ENCODE measurements around the gene CWC27. TPM values are rescaled to one million over a fixed set of nuclear protein-coding genes. Genes with fewer than 3 reads are reported as not detected.

Gene CWC27
- total and polyA plus RNA-seq, 2 of the 13 experiments (the other 11 are each of a cell fraction or from before 2014, with no cell fraction given), result 21.1 to 25.7 TPM

DNA sequence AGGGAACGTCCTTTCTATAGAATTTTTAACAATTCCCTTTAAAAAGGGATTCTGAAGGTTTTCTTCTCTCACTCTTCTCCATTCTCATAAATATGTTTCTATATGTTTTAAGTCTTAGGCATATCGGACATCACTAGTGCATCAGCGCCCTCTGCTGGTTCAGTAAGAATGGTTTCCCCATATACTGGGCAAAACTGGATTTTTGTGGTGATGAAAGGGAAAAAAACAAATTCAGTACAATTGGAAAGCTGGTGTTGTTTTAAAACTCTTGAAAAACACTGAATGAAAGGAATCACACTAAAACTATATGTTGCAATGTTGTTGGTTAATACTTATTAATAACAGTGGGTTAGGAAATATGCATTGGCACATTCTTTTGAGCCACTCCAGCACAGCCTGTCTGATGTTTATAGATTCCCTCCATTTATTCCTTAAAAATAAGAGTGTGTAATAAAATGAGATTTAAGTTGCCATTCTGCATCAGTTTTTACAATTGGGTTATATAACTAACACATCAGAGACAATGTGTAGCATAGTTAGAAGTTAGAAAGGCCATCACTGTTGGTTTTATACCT lies 15.8 kb downstream of the CWC27 start (continued):
- TF ChIP-seq KLF16 (CRISPR knock-in tag; IDR thresholded peaks at IDR 0.05), result 0 out of 4 replicates have a peak, but pooled peaks of 1 of the 2 experiments have one; percentile 31

DNA sequence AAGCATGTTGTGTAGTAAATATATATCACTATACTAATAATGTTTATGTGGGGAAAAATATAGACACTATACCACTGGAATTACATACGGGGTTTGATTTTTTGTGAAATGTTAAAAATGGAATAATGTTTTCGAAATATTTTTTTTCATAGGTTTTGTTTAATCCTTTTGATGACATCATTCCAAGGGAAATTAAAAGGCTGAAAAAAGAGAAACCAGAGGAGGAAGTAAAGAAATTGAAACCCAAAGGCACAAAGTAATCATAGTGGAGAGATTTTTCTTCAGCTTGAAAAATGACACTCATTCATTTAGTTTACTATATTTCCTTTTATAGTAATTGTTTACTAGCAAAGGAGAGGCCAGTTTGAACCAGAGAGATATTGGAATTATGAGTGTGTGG lies 17.6 kb downstream of the CWC27 start:
- no peaks in the 10 kb centered on the region for H3K4me1 ChIP-seq (ENCODE audit: insufficient read depth, low read length)
- H3K79me2 ChIP-seq (ENCODE audit: insufficient read depth, low read length), result no peaks in the 10 kb centered on the region
- H3K27me3 ChIP-seq (ENCODE audit: control insufficient read depth in 1 of 2, insufficient read depth in 2 of 2, low read length in 2 of 2), result no peaks in the 10 kb centered on the region
- peaks cover 4 to 9% of the 10 kb centered on the region in 2 experiments; a peak in 3 of 5 replicates for H3K36me3 ChIP-seq (replicated peaks in 1 of 2; ENCODE audit: control insufficient read depth in 1 of 2, insufficient read depth in 2 of 2, low read length in 2 of 2)
- ATAC-seq, result no peak
- 94% methylated on average over 2 of the region's 2 CpGs for WGBS (ENCODE audit: low lambda C conversion rate)
- ChIA-PET POLR2A (no interaction called here), CTCF (ENCODE audit: low intra/inter-chr PET ratio, low total read pairs) (interaction anchor here (2.9 kb wide), 1 partner anchor 151 kb away, joined by 52 read pairs; no protein-coding TSS in a partner anchor)
- no peak overlapping the region for H3K27ac ChIP-seq (ENCODE audit: extremely low read length, insufficient read depth, low read length)
- no TSS peak for BruUV-seq (replicated peaks)
- no peak for FAIRE-seq
- no peak overlapping the region for H3K4me2 ChIP-seq (ENCODE audit: low read depth, low read length)
- DNase-seq (ENCODE audit: low spot score), result no peak
- no peak for TF ChIP-seq U2AF2 (IDR thresholded peaks at IDR 0.05; ENCODE audit: low read depth, low read length)
- peak; percentile 82 for TF ChIP-seq ATF7 (IDR thresholded peaks at IDR 0.05)
- TF ChIP-seq ATF7 (CRISPR knock-in tag; IDR thresholded peaks at IDR 0.05), result no peak
- intact Hi-C loops (cut with micrococcal nuclease; ENCODE audit: unreplicated experiment) (no loop called here), in situ Hi-C loops (cut with HindIII; ENCODE audit: extremely low pct_ligation_motif_present, low pct_unique_long_range_greater_than_20kb) (loop anchor here (5.0 kb wide), 1 partner anchor 154 kb away; no protein-coding TSS in a partner anchor)
- no peak overlapping the region for H3K9ac ChIP-seq (ENCODE audit: insufficient read depth, low read depth, low read length)
- H3K9me3 ChIP-seq (ENCODE audit: low read length), result no peaks in the 10 kb centered on the region
- no peak overlapping the region for H3K4me3 ChIP-seq (replicated peaks in 1 of 3; ENCODE audit: insufficient read depth in 1 of 3, low read depth in 2 of 3, low read length in 3 of 3)
- no peaks in the 10 kb centered on the region for H4K20me1 ChIP-seq (ENCODE audit: insufficient read depth, low read length)
- H2AFZ ChIP-seq (ENCODE audit: low read length), result no peak overlapping the region

DNA sequence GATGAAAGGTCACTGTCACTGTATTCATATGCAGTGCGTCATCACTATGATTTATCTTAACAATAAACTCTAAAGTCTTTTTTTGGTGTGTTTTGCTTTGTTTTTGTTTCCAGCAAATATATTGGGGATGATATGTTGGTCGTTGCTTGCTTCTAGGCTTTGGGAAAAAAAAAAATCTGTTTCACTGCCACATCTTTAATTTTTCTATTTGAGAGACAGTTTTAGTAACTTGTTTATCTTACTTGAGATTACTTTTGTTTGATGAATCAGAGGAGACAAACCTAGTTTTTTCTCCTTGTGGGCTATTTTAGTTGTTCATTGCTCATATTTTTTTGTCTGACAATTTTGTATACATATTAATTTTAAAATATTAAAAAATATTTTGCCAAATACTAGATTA lies 19.4 kb downstream of the CWC27 start:
- Histone ChIP-seq H3K4me1 (ENCODE audit: insufficient read depth, low read length) (peaks cover 15% of the 10 kb centered on the region), H3K4me3 (replicated peaks in 1 of 3; ENCODE audit: insufficient read depth in 1 of 3, low read depth in 2 of 3, low read length in 3 of 3) (no peak overlapping the region), H3K79me2 (ENCODE audit: insufficient read depth, low read length) (no peaks in the 10 kb centered on the region), H2AFZ (ENCODE audit: low read length) (no peak overlapping the region), H3K9ac (ENCODE audit: insufficient read depth, low read depth, low read length) (no peak overlapping the region), H3K4me2 (ENCODE audit: low read depth, low read length) (no peak overlapping the region), H3K9me3 (ENCODE audit: low read length) (no peaks in the 10 kb centered on the region), H3K36me3 (replicated peaks in 1 of 2; ENCODE audit: control insufficient read depth in 1 of 2, insufficient read depth in 2 of 2, low read length in 2 of 2) (peaks cover 4 to 9% of the 10 kb centered on the region in 2 experiments; a peak in 3 of 5 replicates), H3K27me3 (ENCODE audit: control insufficient read depth in 1 of 2, insufficient read depth in 2 of 2, low read length in 2 of 2) (no peaks in the 10 kb centered on the region), H3K27ac (ENCODE audit: extremely low read length, insufficient read depth, low read length) (no peak overlapping the region), H4K20me1 (ENCODE audit: insufficient read depth, low read length) (no peaks in the 10 kb centered on the region)
- BruUV-seq (replicated peaks), result no TSS peak
- WGBS (ENCODE audit: low lambda C conversion rate), result 97% methylated on average over 2 of the region's 2 CpGs
- ChIA-PET POLR2A (no interaction called here), CTCF (ENCODE audit: low intra/inter-chr PET ratio, low total read pairs) (no interaction called here)
- in situ Hi-C loops (cut with HindIII; ENCODE audit: extremely low pct_ligation_motif_present, low pct_unique_long_range_greater_than_20kb), result loop anchor here (5.0 kb wide), 1 partner anchor 156 kb away; no protein-coding TSS in a partner anchor
- DNase-seq (ENCODE audit: low spot score) (no peak), ATAC-seq (no peak), FAIRE-seq (no peak)
- intact Hi-C loops (cut with micrococcal nuclease; ENCODE audit: unreplicated experiment), result no loop called here
- TF ChIP-seq ZNF382 (CRISPR knock-in tag; IDR thresholded peaks at IDR 0.05; ENCODE audit: borderline replicate concordance), result no peak
- no peak for TF ChIP-seq MYNN (CRISPR knock-in tag; IDR thresholded peaks at IDR 0.05; ENCODE audit: low read depth)
- no peak for TF ChIP-seq SATB2 (CRISPR knock-in tag; IDR thresholded peaks at IDR 0.05)
- no peak for TF ChIP-seq MLLT10 (CRISPR knock-in tag; IDR thresholded peaks at IDR 0.05)
- TF ChIP-seq RARG (CRISPR knock-in tag; IDR thresholded peaks at IDR 0.05; ENCODE audit: low read depth), result no peak
- TF ChIP-seq ZNF484 (CRISPR knock-in tag; IDR thresholded peaks at IDR 0.05; ENCODE audit: borderline replicate concordance, low read depth), result no peak
- TF ChIP-seq ZSCAN20 (CRISPR knock-in tag; IDR thresholded peaks at IDR 0.05; ENCODE audit: borderline replicate concordance), result no peak
- no peak for TF ChIP-seq RFXAP (CRISPR knock-in tag; IDR thresholded peaks at IDR 0.05; ENCODE audit: borderline replicate concordance)
- TF ChIP-seq, protein P1, sequence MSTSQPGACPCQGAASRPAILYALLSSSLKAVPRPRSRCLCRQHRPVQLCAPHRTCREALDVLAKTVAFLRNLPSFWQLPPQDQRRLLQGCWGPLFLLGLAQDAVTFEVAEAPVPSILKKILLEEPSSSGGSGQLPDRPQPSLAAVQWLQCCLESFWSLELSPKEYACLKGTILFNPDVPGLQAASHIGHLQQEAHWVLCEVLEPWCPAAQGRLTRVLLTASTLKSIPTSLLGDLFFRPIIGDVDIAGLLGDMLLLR (CRISPR knock-in tag; IDR thresholded peaks at IDR 0.05), result no peak
- no peak for TF ChIP-seq RFX5 (IDR thresholded peaks at IDR 0.05; ENCODE audit: low read depth, low read length)
- no peak for TF ChIP-seq ZNF460 (CRISPR knock-in tag; IDR thresholded peaks at IDR 0.05; ENCODE audit: borderline replicate concordance)
- no peak for TF ChIP-seq ZNF558 (CRISPR knock-in tag; IDR thresholded peaks at IDR 0.05; ENCODE audit: borderline replicate concordance)
- no peak for TF ChIP-seq FOXJ3 (CRISPR knock-in tag; IDR thresholded peaks at IDR 0.05; ENCODE audit: borderline replicate concordance)
- no peak for TF ChIP-seq ZNF703 (CRISPR knock-in tag; IDR thresholded peaks at IDR 0.05; ENCODE audit: borderline replicate concordance)
